WTC11 (cell line): Measurements from ENCODE around the gene ELMOD1. TPM values are rescaled to one million over a fixed set of nuclear protein-coding genes. Genes with fewer than 3 reads are reported as not detected.

Experiments
- ATAC-seq: fragments of 200-7000 bp; cut with Tn5 transposase; 2 replicates; pipeline ENCODE4 v1.10.0; 2021; ENCODE audit warnings: mild to moderate bottlenecking, moderate library complexity
- CTCF ChIA-PET: fragments of 300-600 bp; sonication (Branson Sonifier 250); formaldehyde crosslinking; loops from one replicate; lab custom pipeline; 2021; ENCODE audit warnings: antibody characterized with exemption; lab: Charles Lee
- POLR2A ChIA-PET: fragments of 350-600 bp; sonication (Branson Sonifier 250); formaldehyde crosslinking; loops from one replicate; lab custom pipeline; 2021; ENCODE audit warnings: antibody characterized with exemption; lab: Charles Lee
- DNase-seq: peaks from one replicate; pipeline ENCODE4 v3.0.0; 2021; ENCODE audit warnings: low spot score
- H3K27ac Mint-ChIP-seq: 2 replicates; pipeline ENCODE4 v1.8.0; 2021; ENCODE audit warnings: mixed read lengths
- H3K27me3 Mint-ChIP-seq: 2 replicates; pipeline ENCODE4 v1.8.0; 2021; ENCODE audit warnings: low read depth, mild to moderate bottlenecking, moderate library complexity, mixed read lengths
- H3K36me3 Mint-ChIP-seq: 2 replicates; pipeline ENCODE4 v1.8.0; 2021; ENCODE audit warnings: mixed read lengths
- H3K4me1 Mint-ChIP-seq: 2 replicates; pipeline ENCODE4 v1.8.0; 2022; ENCODE audit warnings: mixed read lengths
- H3K4me3 Mint-ChIP-seq: 2 replicates; pipeline ENCODE4 v1.8.0; 2021; ENCODE audit warnings: mild to moderate bottlenecking, moderate library complexity, mixed read lengths
- H3K9me3 Mint-ChIP-seq: 2 replicates; pipeline ENCODE4 v1.8.0; 2021; ENCODE audit warnings: mixed read lengths
- CBFB ChIP-seq: sonication (generic); formaldehyde crosslinking; IDR thresholded peaks from 2 replicates; pipeline ENCODE4 v1.8.1; 2022; ENCODE audit warnings: mild to moderate bottlenecking, low read depth, missing genetic modification reagents
- FOXJ3 ChIP-seq: sonication (generic); formaldehyde crosslinking; IDR thresholded peaks from 2 replicates; pipeline ENCODE4 v1.9.0; 2021; ENCODE audit warnings: missing genetic modification reagents, mild to moderate bottlenecking, borderline replicate concordance
- FOXP1 ChIP-seq: sonication (generic); formaldehyde crosslinking; IDR thresholded peaks from 2 replicates; pipeline ENCODE4 v1.8.0; 2022; ENCODE audit warnings: missing genetic modification reagents, mild to moderate bottlenecking, moderate library complexity, borderline replicate concordance
- JUN ChIP-seq: sonication (generic); formaldehyde crosslinking; IDR thresholded peaks from 2 replicates; pipeline ENCODE4 v1.8.0; 2023; ENCODE audit warnings: mild to moderate bottlenecking, missing genetic modification reagents
- NR3C1 ChIP-seq: sonication (generic); formaldehyde crosslinking; conservative IDR thresholded peaks from 2 replicates; pipeline ENCODE4 v1.8.1; 2023; ENCODE audit warnings: low read depth, mild to moderate bottlenecking, missing genetic modification reagents
- SMAD4 ChIP-seq: sonication (generic); formaldehyde crosslinking; IDR thresholded peaks from 2 replicates; pipeline ENCODE4 v1.8.0; 2022; ENCODE audit warnings: mild to moderate bottlenecking, missing genetic modification reagents
- SP1 ChIP-seq: sonication (generic); formaldehyde crosslinking; conservative IDR thresholded peaks from 2 replicates; pipeline ENCODE4 v1.8.1; 2022; ENCODE audit warnings: missing genetic modification reagents
- ZNF121 ChIP-seq: sonication (generic); formaldehyde crosslinking; IDR thresholded peaks from 2 replicates; pipeline ENCODE4 v1.8.0; 2023; ENCODE audit warnings: missing genetic modification reagents
- ZNF263 ChIP-seq: sonication (generic); formaldehyde crosslinking; IDR thresholded peaks from 2 replicates; pipeline ENCODE4 v1.8.1; 2022; ENCODE audit warnings: low read depth, mild to moderate bottlenecking, moderate library complexity, missing genetic modification reagents
- ZNF671 ChIP-seq: fragments of 250-450 bp; sonication (Bioruptor Pico); IDR thresholded peaks from 2 replicates; pipeline ENCODE4 v1.8.0; 2021; ENCODE audit warnings: mild to moderate bottlenecking
- total RNA-seq: library from RNA; stranded (reverse); gene quantifications from 3 replicates; pipeline ENCODE4 v1.2.3, GENCODE V29; 2021
- TF ChIP-seq, protein P1 (sequence below): sonication (generic); formaldehyde crosslinking; IDR thresholded peaks from 2 replicates; pipeline ENCODE4 v1.8.0; 2023; ENCODE audit warnings: missing genetic modification reagents
- TF ChIP-seq, protein P2 (sequence below): sonication (generic); formaldehyde crosslinking; IDR thresholded peaks from 2 replicates; pipeline ENCODE4 v1.8.1; 2022; ENCODE audit warnings: mild to moderate bottlenecking, missing genetic modification reagents, moderate library complexity, borderline replicate concordance
- TF ChIP-seq, protein P3 (sequence below): sonication (generic); formaldehyde crosslinking; IDR thresholded peaks from 2 replicates; pipeline ENCODE4 v1.8.1; 2022; ENCODE audit warnings: low read depth, mild to moderate bottlenecking, moderate library complexity, missing genetic modification reagents, borderline replicate concordance
- TF ChIP-seq, protein P4 (sequence below): fragments of 250-450 bp; sonication (Bioruptor Pico); IDR thresholded peaks from 2 replicates; pipeline ENCODE4 v2.1.2; 2022; ENCODE audit warnings: mild to moderate bottlenecking, moderate library complexity
- TF ChIP-seq, protein P5 (sequence below): fragments of 250-450 bp; sonication (Bioruptor Pico); IDR thresholded peaks from 2 replicates; pipeline ENCODE4 v1.8.0; 2021; ENCODE audit warnings: mild to moderate bottlenecking
- TF ChIP-seq, protein P6 (sequence below): fragments of 200-600 bp; IDR thresholded peaks from 2 replicates; pipeline ENCODE4 v1.8.0; 2022; ENCODE audit warnings: antibody characterized with exemption
- TF ChIP-seq, protein P7 (sequence below): sonication (generic); formaldehyde crosslinking; IDR thresholded peaks from 2 replicates; pipeline ENCODE4 v1.8.1; 2023; ENCODE audit warnings: mild to moderate bottlenecking, missing genetic modification reagents

Gene ELMOD1
- total RNA-seq, 1 experiment from 2014 or later: 2.3 TPM

DNA sequence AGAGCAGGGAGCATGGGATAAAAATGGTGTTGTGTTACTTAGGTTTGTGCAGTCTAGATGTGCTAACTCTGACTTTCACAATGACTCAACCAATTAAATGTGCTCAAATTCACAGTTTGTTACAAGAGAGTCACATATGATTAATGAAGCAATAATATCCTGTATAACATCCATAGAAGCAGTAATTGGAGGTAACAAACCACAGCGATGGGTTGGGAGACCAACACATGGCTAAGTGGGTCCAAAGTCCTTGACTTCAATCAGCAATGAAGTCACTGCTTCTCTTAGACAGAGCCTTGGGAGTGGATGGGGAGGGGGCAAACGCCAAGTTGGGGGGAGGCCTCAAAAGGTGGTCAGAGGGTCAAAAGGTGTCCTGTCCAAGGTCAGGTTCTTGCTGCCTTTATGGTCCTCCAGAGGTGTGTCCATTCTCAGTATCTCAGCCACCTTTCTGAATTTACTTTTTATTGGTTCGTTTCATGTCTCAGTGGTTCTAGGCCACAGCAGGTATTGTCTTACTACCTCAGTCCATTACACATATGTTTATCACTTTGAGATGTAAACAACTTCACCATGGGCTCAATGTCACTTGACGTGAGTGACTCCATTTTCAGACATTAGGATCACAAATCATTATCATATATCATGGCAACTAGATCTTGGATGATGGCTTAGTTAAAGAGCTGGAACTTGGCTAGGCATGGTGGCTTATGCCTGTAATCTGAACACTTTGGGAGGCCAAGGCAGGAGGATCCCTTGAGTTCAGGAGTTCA lies 88.5 kb downstream of the ELMOD1 start:
- CTCF ChIA-PET: no interaction called here
- H3K4me1 Mint-ChIP-seq: no peaks in the 10 kb centered on the region
- no peaks in the 10 kb centered on the region for H3K36me3 Mint-ChIP-seq
- POLR2A ChIA-PET: no interaction called here
- peaks cover 7% of the 10 kb centered on the region for H3K27me3 Mint-ChIP-seq
- ATAC-seq (no peak), DNase-seq (no peak)
- H3K4me3 Mint-ChIP-seq: no peak overlapping the region
- no peaks in the 10 kb centered on the region for H3K9me3 Mint-ChIP-seq
- TF ChIP-seq CBFB (CRISPR knock-in tag): no peak
- no peak for TF ChIP-seq NR3C1 (CRISPR knock-in tag)
- TF ChIP-seq, protein P1, sequence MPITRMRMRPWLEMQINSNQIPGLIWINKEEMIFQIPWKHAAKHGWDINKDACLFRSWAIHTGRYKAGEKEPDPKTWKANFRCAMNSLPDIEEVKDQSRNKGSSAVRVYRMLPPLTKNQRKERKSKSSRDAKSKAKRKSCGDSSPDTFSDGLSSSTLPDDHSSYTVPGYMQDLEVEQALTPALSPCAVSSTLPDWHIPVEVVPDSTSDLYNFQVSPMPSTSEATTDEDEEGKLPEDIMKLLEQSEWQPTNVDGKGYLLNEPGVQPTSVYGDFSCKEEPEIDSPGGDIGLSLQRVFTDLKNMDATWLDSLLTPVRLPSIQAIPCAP (CRISPR knock-in tag): no peak
- no peak for TF ChIP-seq ZNF263 (CRISPR knock-in tag)
- no peak for TF ChIP-seq SP1 (CRISPR knock-in tag)
- no peak for TF ChIP-seq ZNF671 (CRISPR knock-in tag)
- no peak for TF ChIP-seq SMAD4 (CRISPR knock-in tag)
- TF ChIP-seq, protein P2, sequence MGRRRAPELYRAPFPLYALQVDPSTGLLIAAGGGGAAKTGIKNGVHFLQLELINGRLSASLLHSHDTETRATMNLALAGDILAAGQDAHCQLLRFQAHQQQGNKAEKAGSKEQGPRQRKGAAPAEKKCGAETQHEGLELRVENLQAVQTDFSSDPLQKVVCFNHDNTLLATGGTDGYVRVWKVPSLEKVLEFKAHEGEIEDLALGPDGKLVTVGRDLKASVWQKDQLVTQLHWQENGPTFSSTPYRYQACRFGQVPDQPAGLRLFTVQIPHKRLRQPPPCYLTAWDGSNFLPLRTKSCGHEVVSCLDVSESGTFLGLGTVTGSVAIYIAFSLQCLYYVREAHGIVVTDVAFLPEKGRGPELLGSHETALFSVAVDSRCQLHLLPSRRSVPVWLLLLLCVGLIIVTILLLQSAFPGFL (CRISPR knock-in tag): no peak
- no peak for TF ChIP-seq FOXJ3 (CRISPR knock-in tag)
- TF ChIP-seq, protein P3, sequence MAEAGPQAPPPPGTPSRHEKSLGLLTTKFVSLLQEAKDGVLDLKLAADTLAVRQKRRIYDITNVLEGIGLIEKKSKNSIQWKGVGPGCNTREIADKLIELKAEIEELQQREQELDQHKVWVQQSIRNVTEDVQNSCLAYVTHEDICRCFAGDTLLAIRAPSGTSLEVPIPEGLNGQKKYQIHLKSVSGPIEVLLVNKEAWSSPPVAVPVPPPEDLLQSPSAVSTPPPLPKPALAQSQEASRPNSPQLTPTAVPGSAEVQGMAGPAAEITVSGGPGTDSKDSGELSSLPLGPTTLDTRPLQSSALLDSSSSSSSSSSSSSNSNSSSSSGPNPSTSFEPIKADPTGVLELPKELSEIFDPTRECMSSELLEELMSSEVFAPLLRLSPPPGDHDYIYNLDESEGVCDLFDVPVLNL (CRISPR knock-in tag): no peak
- TF ChIP-seq, protein P4, sequence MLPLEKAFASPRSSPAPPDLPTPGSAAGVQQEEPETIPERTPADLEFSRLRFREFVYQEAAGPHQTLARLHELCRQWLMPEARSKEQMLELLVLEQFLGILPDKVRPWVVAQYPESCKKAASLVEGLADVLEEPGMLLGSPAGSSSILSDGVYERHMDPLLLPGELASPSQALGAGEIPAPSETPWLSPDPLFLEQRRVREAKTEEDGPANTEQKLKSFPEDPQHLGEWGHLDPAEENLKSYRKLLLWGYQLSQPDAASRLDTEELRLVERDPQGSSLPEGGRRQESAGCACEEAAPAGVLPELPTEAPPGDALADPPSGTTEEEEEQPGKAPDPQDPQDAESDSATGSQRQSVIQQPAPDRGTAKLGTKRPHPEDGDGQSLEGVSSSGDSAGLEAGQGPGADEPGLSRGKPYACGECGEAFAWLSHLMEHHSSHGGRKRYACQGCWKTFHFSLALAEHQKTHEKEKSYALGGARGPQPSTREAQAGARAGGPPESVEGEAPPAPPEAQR (CRISPR knock-in tag): no peak
- TF ChIP-seq, protein P5, sequence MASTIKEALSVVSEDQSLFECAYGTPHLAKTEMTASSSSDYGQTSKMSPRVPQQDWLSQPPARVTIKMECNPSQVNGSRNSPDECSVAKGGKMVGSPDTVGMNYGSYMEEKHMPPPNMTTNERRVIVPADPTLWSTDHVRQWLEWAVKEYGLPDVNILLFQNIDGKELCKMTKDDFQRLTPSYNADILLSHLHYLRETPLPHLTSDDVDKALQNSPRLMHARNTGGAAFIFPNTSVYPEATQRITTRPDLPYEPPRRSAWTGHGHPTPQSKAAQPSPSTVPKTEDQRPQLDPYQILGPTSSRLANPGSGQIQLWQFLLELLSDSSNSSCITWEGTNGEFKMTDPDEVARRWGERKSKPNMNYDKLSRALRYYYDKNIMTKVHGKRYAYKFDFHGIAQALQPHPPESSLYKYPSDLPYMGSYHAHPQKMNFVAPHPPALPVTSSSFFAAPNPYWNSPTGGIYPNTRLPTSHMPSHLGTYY (CRISPR knock-in tag): no peak
- TF ChIP-seq, protein P6, sequence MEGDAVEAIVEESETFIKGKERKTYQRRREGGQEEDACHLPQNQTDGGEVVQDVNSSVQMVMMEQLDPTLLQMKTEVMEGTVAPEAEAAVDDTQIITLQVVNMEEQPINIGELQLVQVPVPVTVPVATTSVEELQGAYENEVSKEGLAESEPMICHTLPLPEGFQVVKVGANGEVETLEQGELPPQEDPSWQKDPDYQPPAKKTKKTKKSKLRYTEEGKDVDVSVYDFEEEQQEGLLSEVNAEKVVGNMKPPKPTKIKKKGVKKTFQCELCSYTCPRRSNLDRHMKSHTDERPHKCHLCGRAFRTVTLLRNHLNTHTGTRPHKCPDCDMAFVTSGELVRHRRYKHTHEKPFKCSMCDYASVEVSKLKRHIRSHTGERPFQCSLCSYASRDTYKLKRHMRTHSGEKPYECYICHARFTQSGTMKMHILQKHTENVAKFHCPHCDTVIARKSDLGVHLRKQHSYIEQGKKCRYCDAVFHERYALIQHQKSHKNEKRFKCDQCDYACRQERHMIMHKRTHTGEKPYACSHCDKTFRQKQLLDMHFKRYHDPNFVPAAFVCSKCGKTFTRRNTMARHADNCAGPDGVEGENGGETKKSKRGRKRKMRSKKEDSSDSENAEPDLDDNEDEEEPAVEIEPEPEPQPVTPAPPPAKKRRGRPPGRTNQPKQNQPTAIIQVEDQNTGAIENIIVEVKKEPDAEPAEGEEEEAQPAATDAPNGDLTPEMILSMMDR: no peak
- TF ChIP-seq ZNF121 (CRISPR knock-in tag): no peak
- TF ChIP-seq, protein P7, sequence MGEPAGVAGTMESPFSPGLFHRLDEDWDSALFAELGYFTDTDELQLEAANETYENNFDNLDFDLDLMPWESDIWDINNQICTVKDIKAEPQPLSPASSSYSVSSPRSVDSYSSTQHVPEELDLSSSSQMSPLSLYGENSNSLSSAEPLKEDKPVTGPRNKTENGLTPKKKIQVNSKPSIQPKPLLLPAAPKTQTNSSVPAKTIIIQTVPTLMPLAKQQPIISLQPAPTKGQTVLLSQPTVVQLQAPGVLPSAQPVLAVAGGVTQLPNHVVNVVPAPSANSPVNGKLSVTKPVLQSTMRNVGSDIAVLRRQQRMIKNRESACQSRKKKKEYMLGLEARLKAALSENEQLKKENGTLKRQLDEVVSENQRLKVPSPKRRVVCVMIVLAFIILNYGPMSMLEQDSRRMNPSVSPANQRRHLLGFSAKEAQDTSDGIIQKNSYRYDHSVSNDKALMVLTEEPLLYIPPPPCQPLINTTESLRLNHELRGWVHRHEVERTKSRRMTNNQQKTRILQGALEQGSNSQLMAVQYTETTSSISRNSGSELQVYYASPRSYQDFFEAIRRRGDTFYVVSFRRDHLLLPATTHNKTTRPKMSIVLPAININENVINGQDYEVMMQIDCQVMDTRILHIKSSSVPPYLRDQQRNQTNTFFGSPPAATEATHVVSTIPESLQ: no peak
- no peak for TF ChIP-seq JUN (CRISPR knock-in tag)
- no peak for TF ChIP-seq FOXP1 (CRISPR knock-in tag)
- no peak overlapping the region for H3K27ac Mint-ChIP-seq
